Testis (tissue), 2 donors: ENCODE results near the gene MATR3.
"Not testable (repeated sequence)": the region's sequence is repeated elsewhere in the genome, so short reads cannot be mapped to it uniquely, and the experiment has no call there.

Source experiments
- CTCF ChIP-seq, 3 experiments: fragments of 450-650 bp in 2 of 3; fragments of 200-600 bp in 1 of 3; sonication (generic) in 1 of 3; IDR thresholded peaks; one replicate each; pipeline ENCODE4 v1.5.1; 2016 to 2019; ENCODE audit warnings: antibody characterized with exemption in 3 of 3, mild to moderate bottlenecking in 2 of 3, moderate library complexity in 1 of 3
- POLR2A ChIP-seq: fragments of 450-650 bp; IDR thresholded peaks from one replicate; pipeline ENCODE4 v1.6.1; 2017; ENCODE audit warnings: antibody characterized with exemption, mild to moderate bottlenecking, moderate library complexity

GRCh38 chr5:139347863-139348262 lies 54.3 kb downstream of the MATR3 start:
- not testable (repeated sequence) for TF ChIP-seq CTCF (IDR thresholded peaks at IDR 0.05); POLR2A
